Measurements from ENCODE around the gene SAMM50.

GRCh38 chr22:43905681-43906080 is 49.6 kb upstream of the SAMM50 start:
- TF ChIP-seq MAX (IDR thresholded peaks at IDR 0.05) = no peak
- no peak for TF ChIP-seq TCF12 (IDR thresholded peaks at IDR 0.05; ENCODE audit: low read depth)
- no peak for TF ChIP-seq EP300 (IDR thresholded peaks at IDR 0.05; ENCODE audit: borderline replicate concordance)

All from Ishikawa (cell line).